ENCODE results near the gene SLC40A1.

- TF ChIP-seq EP300 (IDR thresholded peaks at IDR 0.05) (no peak), CTCF (IDR thresholded peaks at IDR 0.05) (no peak), POLR2A (IDR thresholded peaks at IDR 0.05) (no peak)
These were observed 7.2 kb upstream of the SLC40A1 start for GRCh38 chr2:189587780-189588179.
